ENCODE data around the gene ADCYAP1. TPM values are rescaled to one million over a fixed set of nuclear protein-coding genes. Genes with fewer than 3 reads are reported as not detected.

ADCYAP1 gene
- total and polyA plus RNA-seq, 7 donors, result 0.92 to 5.6 (median 1.7) TPM; not detected in 2

DNA sequence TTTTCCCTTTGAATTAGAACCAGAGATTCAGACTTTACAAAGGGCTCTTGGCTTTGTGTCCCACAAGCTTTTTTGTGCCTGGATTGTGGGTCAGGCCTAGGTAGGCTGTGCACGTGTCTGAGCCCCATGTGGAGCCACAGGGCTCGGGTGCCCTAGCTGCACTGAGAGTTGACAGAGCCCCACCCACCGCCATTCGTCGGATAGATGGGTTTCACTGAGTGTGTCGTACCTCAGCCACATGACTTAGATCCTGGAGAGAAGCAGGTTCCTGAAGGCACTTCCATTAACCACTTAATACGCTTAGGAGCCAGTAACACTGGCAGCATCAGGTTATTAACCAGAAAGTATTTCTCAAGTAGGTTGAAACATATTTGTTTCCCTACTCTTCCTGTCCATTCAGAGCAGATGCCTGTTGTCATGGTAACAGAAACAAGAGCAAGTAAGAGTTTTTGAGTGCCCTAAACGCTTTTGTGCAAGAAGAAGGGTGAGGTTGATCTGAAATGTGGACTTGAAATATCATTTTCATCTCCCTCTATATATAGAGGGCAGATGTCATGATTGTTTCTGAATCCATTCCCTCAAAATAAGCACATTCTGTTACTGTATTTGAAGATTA, 30.0 kb downstream of the ADCYAP1 start:
- TF ChIP-seq POLR2A (IDR thresholded peaks at IDR 0.05), result no peak
- TF ChIP-seq EP300 (IDR thresholded peaks at IDR 0.05), result no peak
- TF ChIP-seq POLR2AphosphoS5 (IDR thresholded peaks at IDR 0.05), result no peak
- TF ChIP-seq, protein P1, sequence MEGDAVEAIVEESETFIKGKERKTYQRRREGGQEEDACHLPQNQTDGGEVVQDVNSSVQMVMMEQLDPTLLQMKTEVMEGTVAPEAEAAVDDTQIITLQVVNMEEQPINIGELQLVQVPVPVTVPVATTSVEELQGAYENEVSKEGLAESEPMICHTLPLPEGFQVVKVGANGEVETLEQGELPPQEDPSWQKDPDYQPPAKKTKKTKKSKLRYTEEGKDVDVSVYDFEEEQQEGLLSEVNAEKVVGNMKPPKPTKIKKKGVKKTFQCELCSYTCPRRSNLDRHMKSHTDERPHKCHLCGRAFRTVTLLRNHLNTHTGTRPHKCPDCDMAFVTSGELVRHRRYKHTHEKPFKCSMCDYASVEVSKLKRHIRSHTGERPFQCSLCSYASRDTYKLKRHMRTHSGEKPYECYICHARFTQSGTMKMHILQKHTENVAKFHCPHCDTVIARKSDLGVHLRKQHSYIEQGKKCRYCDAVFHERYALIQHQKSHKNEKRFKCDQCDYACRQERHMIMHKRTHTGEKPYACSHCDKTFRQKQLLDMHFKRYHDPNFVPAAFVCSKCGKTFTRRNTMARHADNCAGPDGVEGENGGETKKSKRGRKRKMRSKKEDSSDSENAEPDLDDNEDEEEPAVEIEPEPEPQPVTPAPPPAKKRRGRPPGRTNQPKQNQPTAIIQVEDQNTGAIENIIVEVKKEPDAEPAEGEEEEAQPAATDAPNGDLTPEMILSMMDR (IDR thresholded peaks at IDR 0.05), result no peak
- Histone ChIP-seq H3K27me3 (no peaks in the 10 kb centered on the region), H3K9me3 (no peaks in the 10 kb centered on the region), H3K27ac (no peak overlapping the region), H3K4me1 (no peaks in the 10 kb centered on the region), H3K4me3 (no peak overlapping the region), H3K36me3 (no peaks in the 10 kb centered on the region)
- DNase-seq, result no peak
- intact Hi-C loops (cut with DNase I), result no loop called here
- 55 to 65% methylated on average over 8 of the region's 8 CpGs for WGBS, 2 donors

GRCh38 chr18:936941-937340, 32.3 kb downstream of the ADCYAP1 start:
- 66 to 72% methylated on average over 6 of the region's 6 CpGs for WGBS, 2 donors
- TF ChIP-seq, protein P1 (IDR thresholded peaks at IDR 0.05), result no peak
- TF ChIP-seq POLR2AphosphoS5 (IDR thresholded peaks at IDR 0.05) (no peak), EP300 (IDR thresholded peaks at IDR 0.05) (no peak), POLR2A (IDR thresholded peaks at IDR 0.05) (no peak)
- intact Hi-C loops (cut with DNase I), result no loop called here

GRCh38 chr18:939166-939565, 34.5 kb downstream of the ADCYAP1 start:
- intact Hi-C loops (cut with DNase I), result no loop called here
- no peaks in the 10 kb centered on the region for H3K36me3 ChIP-seq
- no peak for TF ChIP-seq POLR2AphosphoS5 (IDR thresholded peaks at IDR 0.05)
- TF ChIP-seq, protein P1 (IDR thresholded peaks at IDR 0.05), result no peak
- TF ChIP-seq EP300 (IDR thresholded peaks at IDR 0.05), result no peak
- TF ChIP-seq POLR2A (IDR thresholded peaks at IDR 0.05), result no peak
- no peaks in the 10 kb centered on the region for H3K27me3 ChIP-seq
- no peaks in the 10 kb centered on the region for H3K9me3 ChIP-seq
- no peak for DNase-seq
- H3K4me3 ChIP-seq, result no peak overlapping the region
- H3K27ac ChIP-seq, result no peak overlapping the region
- no peaks in the 10 kb centered on the region for H3K4me1 ChIP-seq
- 34 to 53% methylated on average over 4 of the region's 4 CpGs for whole genome bisulfite sequencing, 2 donors

More at GRCh38 chr18:936941-937340, 32.3 kb downstream of the ADCYAP1 start:
- Histone ChIP-seq H3K36me3 (no peaks in the 10 kb centered on the region), H3K4me1 (no peaks in the 10 kb centered on the region), H3K4me3 (no peak overlapping the region), H3K27ac (no peak overlapping the region), H3K9me3 (no peaks in the 10 kb centered on the region), H3K27me3 (no peaks in the 10 kb centered on the region)
- no peak for DNase-seq

DNA sequence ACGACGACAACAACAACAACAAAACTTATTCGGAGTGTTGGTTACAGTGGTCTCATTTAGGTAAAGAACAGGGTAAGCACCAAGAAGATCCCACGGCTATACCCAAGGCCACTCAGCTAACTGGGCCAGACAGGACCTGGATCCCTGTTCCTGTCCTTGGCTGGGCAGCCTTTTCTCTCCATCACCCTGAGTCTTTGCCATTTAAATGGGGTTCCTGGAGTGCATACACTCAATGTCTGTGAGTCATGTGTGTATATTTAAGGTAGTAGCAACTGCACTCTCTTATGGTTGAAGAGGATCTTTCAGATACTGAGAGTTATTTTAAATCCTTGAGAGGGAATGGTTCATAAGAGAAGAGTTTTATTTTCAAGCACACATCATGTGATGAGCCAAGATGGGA, 35.3 kb downstream of the ADCYAP1 start:
- TF ChIP-seq POLR2A (IDR thresholded peaks at IDR 0.05), result no peak
- TF ChIP-seq EP300 (IDR thresholded peaks at IDR 0.05), result no peak
- TF ChIP-seq POLR2AphosphoS5 (IDR thresholded peaks at IDR 0.05), result no peak
- TF ChIP-seq, protein P1 (IDR thresholded peaks at IDR 0.05), result no peak
- Histone ChIP-seq H3K36me3 (no peaks in the 10 kb centered on the region), H3K4me1 (no peaks in the 10 kb centered on the region), H3K27ac (no peak overlapping the region), H3K4me3 (no peak overlapping the region), H3K27me3 (no peaks in the 10 kb centered on the region), H3K9me3 (no peaks in the 10 kb centered on the region)
- DNase-seq, result no peak
- WGBS, 2 donors, result 90 to 94% methylated on average over 4 of the region's 4 CpGs
- intact Hi-C loops (cut with DNase I), result no loop called here

DNA sequence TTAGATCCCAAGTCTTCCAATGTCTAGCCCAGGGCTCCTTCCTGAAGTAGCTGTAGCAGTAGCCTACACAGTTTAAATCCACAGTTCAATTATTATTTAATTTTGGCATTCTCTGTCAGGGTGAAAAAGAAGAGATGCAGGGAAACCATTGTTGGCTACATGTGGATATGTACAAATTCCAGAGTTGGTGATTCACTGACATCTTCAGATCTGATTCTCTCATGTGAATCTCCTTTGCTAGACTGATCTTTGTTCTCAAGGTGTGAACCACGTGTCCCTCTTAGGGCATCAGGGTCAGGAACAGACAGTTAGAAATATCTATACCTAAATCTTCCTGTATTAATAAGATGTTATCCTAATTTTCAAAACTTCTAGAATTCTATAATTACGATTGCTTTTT, 36.7 kb downstream of the ADCYAP1 start:
- H3K36me3 ChIP-seq, result no peaks in the 10 kb centered on the region
- intact Hi-C loops (cut with DNase I), result no loop called here
- no peaks in the 10 kb centered on the region for H3K4me1 ChIP-seq
- H3K27ac ChIP-seq, result no peak overlapping the region
- H3K27me3 ChIP-seq, result no peaks in the 10 kb centered on the region
- no peak for DNase-seq
- 70 to 83% methylated on average over 2 of the region's 2 CpGs for WGBS, 2 donors
- no peak for TF ChIP-seq POLR2AphosphoS5 (IDR thresholded peaks at IDR 0.05)
- TF ChIP-seq, protein P1 (IDR thresholded peaks at IDR 0.05), result no peak
- TF ChIP-seq POLR2A (IDR thresholded peaks at IDR 0.05), result no peak
- TF ChIP-seq EP300 (IDR thresholded peaks at IDR 0.05), result no peak
- H3K9me3 ChIP-seq, result no peaks in the 10 kb centered on the region
- no peak overlapping the region for H3K4me3 ChIP-seq

Data from sigmoid colon (tissue), 7 donors.